RWPE2 (cell line): ENCODE results near the gene ARHGAP40.

ENCODE experiments used
- ATAC-seq: fragments of 200-7000 bp; cut with Tn5 transposase; 3 replicates; pipeline ENCODE4 v1.9.1; 2021; ENCODE audit warnings: low read depth
- DNase-seq: peaks from one replicate; pipeline ENCODE4 v3.0.0-alpha.2; 2020; ENCODE audit warnings: low spot score
- H3K27ac ChIP-seq: fragments of 450-650 bp; 2 replicates; pipeline ENCODE4 v1.5.1; 2017; ENCODE audit warnings: mild to moderate bottlenecking; ENCODE audit not compliant: poor library complexity, severe bottlenecking
- H3K27me3 ChIP-seq: fragments of 250-450 bp; sonication (Bioruptor Pico); 2 replicates; pipeline ENCODE4 v1.5.1; 2021; ENCODE audit warnings: mild to moderate bottlenecking, moderate library complexity; ENCODE audit not compliant: insufficient read depth, poor library complexity, severe bottlenecking
- H3K36me3 ChIP-seq: fragments of 250-450 bp; sonication (Bioruptor Pico); 2 replicates; pipeline ENCODE4 v1.5.1; 2020; ENCODE audit warnings: low read depth, mild to moderate bottlenecking, moderate library complexity
- H3K4me1 ChIP-seq: fragments of 250-450 bp; sonication (Bioruptor Pico); 2 replicates; pipeline ENCODE4 v1.5.1; 2021; ENCODE audit warnings: mild to moderate bottlenecking, moderate library complexity; ENCODE audit not compliant: insufficient read depth, poor library complexity, severe bottlenecking
- H3K4me3 ChIP-seq: fragments of 250-450 bp; sonication (Bioruptor Pico); 2 replicates; pipeline ENCODE4 v1.5.1; 2021; ENCODE audit warnings: mild to moderate bottlenecking, moderate library complexity; ENCODE audit not compliant: severe bottlenecking
- H3K9me3 ChIP-seq: fragments of 250-450 bp; sonication (Bioruptor Pico); 2 replicates; pipeline ENCODE4 v1.5.1; 2021; ENCODE audit warnings: mild to moderate bottlenecking, moderate library complexity; ENCODE audit not compliant: severe bottlenecking
- TF ChIP-seq, protein P1 (sequence below): fragments of 450-650 bp; IDR thresholded peaks from one replicate; pipeline ENCODE4 v1.5.1; 2017; ENCODE audit warnings: mild to moderate bottlenecking, moderate library complexity; ENCODE audit not compliant: poor library complexity, severe bottlenecking

ARHGAP40 gene

DNA sequence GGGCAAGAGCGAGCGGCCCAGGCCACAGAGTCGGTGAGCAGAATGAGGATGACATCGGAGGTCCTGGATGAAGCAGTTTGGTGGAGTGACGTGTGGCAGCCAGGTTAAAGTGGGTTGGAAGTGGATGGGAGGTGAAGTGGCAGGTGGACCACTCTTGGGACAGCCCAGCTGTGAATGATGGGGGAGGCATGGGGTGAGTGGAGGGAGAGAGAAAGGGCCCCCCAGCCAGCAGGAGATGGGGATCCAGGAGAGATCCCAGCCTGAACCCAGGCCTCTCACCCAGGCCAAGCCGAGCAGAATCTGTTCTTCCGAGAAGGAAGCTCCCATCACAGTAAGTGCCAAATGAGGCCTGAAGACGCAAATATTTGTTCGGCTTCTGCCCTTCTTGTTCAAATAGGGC lies 95.7 kb downstream of the ARHGAP40 start:
- TF ChIP-seq, protein P1, sequence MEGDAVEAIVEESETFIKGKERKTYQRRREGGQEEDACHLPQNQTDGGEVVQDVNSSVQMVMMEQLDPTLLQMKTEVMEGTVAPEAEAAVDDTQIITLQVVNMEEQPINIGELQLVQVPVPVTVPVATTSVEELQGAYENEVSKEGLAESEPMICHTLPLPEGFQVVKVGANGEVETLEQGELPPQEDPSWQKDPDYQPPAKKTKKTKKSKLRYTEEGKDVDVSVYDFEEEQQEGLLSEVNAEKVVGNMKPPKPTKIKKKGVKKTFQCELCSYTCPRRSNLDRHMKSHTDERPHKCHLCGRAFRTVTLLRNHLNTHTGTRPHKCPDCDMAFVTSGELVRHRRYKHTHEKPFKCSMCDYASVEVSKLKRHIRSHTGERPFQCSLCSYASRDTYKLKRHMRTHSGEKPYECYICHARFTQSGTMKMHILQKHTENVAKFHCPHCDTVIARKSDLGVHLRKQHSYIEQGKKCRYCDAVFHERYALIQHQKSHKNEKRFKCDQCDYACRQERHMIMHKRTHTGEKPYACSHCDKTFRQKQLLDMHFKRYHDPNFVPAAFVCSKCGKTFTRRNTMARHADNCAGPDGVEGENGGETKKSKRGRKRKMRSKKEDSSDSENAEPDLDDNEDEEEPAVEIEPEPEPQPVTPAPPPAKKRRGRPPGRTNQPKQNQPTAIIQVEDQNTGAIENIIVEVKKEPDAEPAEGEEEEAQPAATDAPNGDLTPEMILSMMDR, result no peak
- no peaks in the 10 kb centered on the region for H3K9me3 ChIP-seq
- no peak overlapping the region for H3K4me3 ChIP-seq
- peaks cover 47% of the 10 kb centered on the region for H3K27me3 ChIP-seq
- no peaks in the 10 kb centered on the region for H3K36me3 ChIP-seq
- no peak overlapping the region for H3K27ac ChIP-seq
- H3K4me1 ChIP-seq, result no peaks in the 10 kb centered on the region
- ATAC-seq, result no peak
- DNase-seq, result peak; percentile 66

DNA sequence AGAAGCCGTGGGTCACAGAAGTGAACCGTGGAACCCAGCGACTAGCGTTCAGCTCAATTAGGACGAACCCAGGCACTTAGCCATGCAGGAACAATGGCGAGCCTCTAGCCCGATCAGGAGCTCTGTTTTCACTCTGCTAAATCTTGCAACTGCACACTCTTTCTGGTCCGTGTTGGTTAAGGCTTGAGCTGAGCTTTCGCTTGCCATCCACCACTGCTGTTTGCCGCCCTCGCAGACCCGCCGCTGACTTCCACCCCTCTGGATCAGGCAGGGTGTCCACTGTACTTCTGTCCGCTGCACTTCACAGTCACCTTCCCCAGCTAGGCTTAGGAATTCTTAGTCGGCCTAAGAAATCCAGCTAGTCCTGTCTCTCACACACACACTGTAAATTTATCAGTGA lies 96.9 kb downstream of the ARHGAP40 start:
- H3K4me1 ChIP-seq, result no peaks in the 10 kb centered on the region
- TF ChIP-seq, protein P1, result no peak
- H3K27me3 ChIP-seq, result peaks cover 58% of the 10 kb centered on the region
- no peak overlapping the region for H3K27ac ChIP-seq
- no peak for ATAC-seq
- no peaks in the 10 kb centered on the region for H3K36me3 ChIP-seq
- H3K9me3 ChIP-seq, result no peaks in the 10 kb centered on the region
- H3K4me3 ChIP-seq, result no peak overlapping the region
- peak; percentile 64 for DNase-seq

DNA sequence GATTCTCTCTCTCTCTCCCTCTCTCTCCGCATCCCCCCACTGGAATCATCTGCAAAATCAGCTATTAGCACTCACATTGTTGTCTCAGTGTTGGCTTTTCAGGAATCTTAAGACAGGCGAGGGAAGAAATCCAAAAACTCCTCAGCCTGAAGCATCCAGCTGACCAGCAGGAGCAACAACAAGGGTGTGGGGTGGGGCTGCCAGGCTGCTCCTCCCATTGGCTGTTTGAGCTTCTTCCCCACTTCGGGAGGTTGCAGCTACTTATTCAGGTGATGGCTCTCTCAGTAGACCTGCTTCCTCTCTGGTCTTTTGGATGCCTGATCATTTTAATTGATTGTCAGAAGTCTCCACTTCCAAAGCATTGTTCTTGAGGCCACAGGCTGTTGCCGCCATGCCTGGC lies 98.5 kb downstream of the ARHGAP40 start:
- no peaks in the 10 kb centered on the region for H3K36me3 ChIP-seq
- DNase-seq (peak; percentile 46), ATAC-seq (no peak)
- H3K4me1 ChIP-seq, result no peaks in the 10 kb centered on the region
- H3K27ac ChIP-seq, result no peak overlapping the region
- TF ChIP-seq, protein P1, result no peak
- peaks cover 71% of the 10 kb centered on the region for H3K27me3 ChIP-seq
- no peaks in the 10 kb centered on the region for H3K9me3 ChIP-seq
- H3K4me3 ChIP-seq, result no peak overlapping the region
